ENCODE data around the gene PIWIL4.

GRCh38 chr11:94549146-94549545, 18.0 kb upstream of the PIWIL4 start:
- TF ChIP-seq CTCF (IDR thresholded peaks at IDR 0.05; ENCODE audit: borderline replicate concordance, extremely low read depth, low read length, poor library complexity, severe bottlenecking) (no peak), EZH2 (IDR thresholded peaks at IDR 0.05; ENCODE audit: borderline replicate concordance, low read depth, low read length, severe bottlenecking) (no peak)
